H1 (cell line): ENCODE data around the gene PINLYP. TPM values are rescaled to one million over a fixed set of nuclear protein-coding genes. Genes with fewer than 3 reads are reported as not detected.

Experiments
- ASH2L ChIP-seq: fragments of 200-600, 300-600 bp; sonication (generic); IDR thresholded peaks from one replicate; pipeline ENCODE4 v1.7.1; 2017; ENCODE audit warnings: low read length
- CBX5 ChIP-seq: fragments of 300-800, 300-1000 bp; sonication (generic); IDR thresholded peaks from 2 replicates; pipeline ENCODE4 v1.7.1; 2016; ENCODE audit warnings: antibody characterized with exemption, low read length, low read depth
- CEBPB ChIP-seq: IDR thresholded peaks from 2 replicates; pipeline ENCODE4 v1.6.1; 2012; ENCODE audit warnings: low read depth, low read length
- CHD1 ChIP-seq: IDR thresholded peaks from 2 replicates; pipeline ENCODE4 v1.6.1; 2012; ENCODE audit warnings: low read depth, low read length, improper control_type of control experiment
- CREB1 ChIP-seq: IDR thresholded peaks from 2 replicates; pipeline ENCODE4 v1.6.1; 2012; ENCODE audit warnings: inconsistent platforms
- CTBP2 ChIP-seq: IDR thresholded peaks from 2 replicates; pipeline ENCODE4 v1.7.0; 2011; ENCODE audit warnings: borderline replicate concordance, mild to moderate bottlenecking, moderate library complexity, mixed read lengths, low read length; ENCODE audit not compliant: insufficient read depth, insufficient read length
- EZH2 ChIP-seq: fragments of 200-600 bp; sonication (generic); IDR thresholded peaks from 2 replicates; pipeline ENCODE4 v1.7.1; 2012; ENCODE audit warnings: low read depth, mild to moderate bottlenecking, moderate library complexity, low read length, inconsistent platforms; ENCODE audit not compliant: severe bottlenecking
- FOSL1 ChIP-seq: IDR thresholded peaks from 2 replicates; pipeline ENCODE4 v1.6.1; 2011; ENCODE audit warnings: mild to moderate bottlenecking, low read depth, low read length, moderate library complexity; ENCODE audit not compliant: insufficient read depth
- HDAC2 ChIP-seq, 2 experiments: fragments of 300-600 bp in 1 of 2; sonication (generic) in 1 of 2; IDR thresholded peaks; 2 replicates each; pipeline ENCODE4 v1.6.1; 2011 to 2012; ENCODE audit warnings: low read depth in 2 of 2, low read length in 2 of 2, mild to moderate bottlenecking in 2 of 2, moderate library complexity in 2 of 2, borderline replicate concordance in 1 of 2, inconsistent platforms in 1 of 2
- KDM1A ChIP-seq: fragments of 200-600, 300-600 bp; sonication (generic); IDR thresholded peaks from 2 replicates; pipeline ENCODE4 v1.7.1; 2016; ENCODE audit warnings: mild to moderate bottlenecking, low read length, borderline replicate concordance
- KDM4A ChIP-seq: IDR thresholded peaks from one replicate; pipeline ENCODE4 v1.7.1; 2012; ENCODE audit warnings: low read depth, mild to moderate bottlenecking, moderate library complexity, low read length, inconsistent platforms; ENCODE audit not compliant: severe bottlenecking
- KDM5A ChIP-seq: fragments of 200-600 bp; IDR thresholded peaks from 2 replicates; pipeline ENCODE4 v1.7.1; 2012; ENCODE audit warnings: mild to moderate bottlenecking, low read length, inconsistent platforms, mixed read lengths
- NRF1 ChIP-seq: IDR thresholded peaks from 2 replicates; pipeline ENCODE4 v1.6.1; 2011; ENCODE audit warnings: mild to moderate bottlenecking, low read depth, low read length, improper control_type of control experiment
- RAD21 ChIP-seq, 2 experiments: IDR thresholded peaks in 1 of 2; conservative IDR thresholded peaks in 1 of 2; 2 replicates each; pipeline ENCODE4 v1.6.1; 2011; ENCODE audit warnings: low read depth in 2 of 2, low read length in 2 of 2, improper control_type of control experiment in 1 of 2, inconsistent platforms in 1 of 2, mild to moderate bottlenecking in 1 of 2, moderate library complexity in 1 of 2
- RFX5 ChIP-seq: IDR thresholded peaks from 2 replicates; pipeline ENCODE4 v1.6.1; 2011; ENCODE audit warnings: low read depth, low read length, improper control_type of control experiment, borderline replicate concordance
- SAP30 ChIP-seq: fragments of 300-600 bp; sonication (generic); IDR thresholded peaks from 2 replicates; pipeline ENCODE4 v1.7.1; 2012; ENCODE audit warnings: low read length, moderate library complexity, mild to moderate bottlenecking, inconsistent platforms; ENCODE audit not compliant: insufficient read depth, insufficient replicate concordance
- SIRT6 ChIP-seq: IDR thresholded peaks from one replicate; pipeline ENCODE4 v1.7.1; 2012; ENCODE audit warnings: low read length, inconsistent platforms
- SIX5 ChIP-seq: IDR thresholded peaks from 2 replicates; pipeline ENCODE4 v1.6.1; 2011; ENCODE audit warnings: mild to moderate bottlenecking, low read depth, low read length
- SRF ChIP-seq: IDR thresholded peaks from 2 replicates; pipeline ENCODE4 v1.6.1; 2011; ENCODE audit warnings: mild to moderate bottlenecking, low read depth, low read length, moderate library complexity
- SUZ12 ChIP-seq: fragments of 200-600 bp; sonication (generic); IDR thresholded peaks from 2 replicates; pipeline ENCODE4 v1.6.1; 2012; ENCODE audit warnings: mild to moderate bottlenecking, inconsistent platforms, low read length, moderate library complexity, mixed read lengths
- TCF12 ChIP-seq: IDR thresholded peaks from 2 replicates; pipeline ENCODE4 v1.6.1; 2011; ENCODE audit warnings: low read depth, mild to moderate bottlenecking, low read length
- polyA plus RNA-seq, 7 experiments: library from polyadenylated mRNA; depleted of rRNA in 3 of 7; stranded (reverse) in 5 of 7; unstranded in 2 of 7; fragments of >200 nt in 5 of 7; fragments of 200-250 nt in 2 of 7; gene quantifications; 1 replicate in 5 of 7; 2 replicates in 1 of 7; 4 replicates in 1 of 7; pipeline versions ENCODE4 v1.2.1 to v1.2.3, GENCODE V29; 2011 to 2013; ENCODE audit warnings: missing spikeins in 2 of 7, mixed read lengths in 2 of 7
- total RNA-seq: library from RNA; stranded (reverse); fragmentation: NEBNext Ultra II Directional; extraction: Animal tissue kit (Norgen Biotek cat#: 25700); gene quantifications from 2 replicates; pipeline ENCODE4 v1.2.1, GENCODE V29; 2021
- TF ChIP-seq, protein P1 (sequence below), 3 experiments: IDR thresholded peaks; 1 replicate in 2 of 3; 2 replicates in 1 of 3; pipeline versions ENCODE4 v1.5.1 to v1.6.1; 2011; ENCODE audit warnings: low read length in 3 of 3, mild to moderate bottlenecking in 3 of 3, inconsistent platforms in 2 of 3, low read depth in 1 of 3, moderate library complexity in 1 of 3; ENCODE audit not compliant: insufficient read depth in 1 of 3; ENCODE audit errors: control extremely low read depth in 1 of 3
- TF ChIP-seq, protein P2 (sequence below): IDR thresholded peaks from 2 replicates; pipeline ENCODE4 v1.6.1; 2012; ENCODE audit warnings: inconsistent platforms

Gene PINLYP
- total and polyA plus RNA-seq, 2 of the 8 experiments (the other 6 are each of a cell fraction or from before 2014, with no cell fraction given) = 7.5 to 31.3 TPM

DNA sequence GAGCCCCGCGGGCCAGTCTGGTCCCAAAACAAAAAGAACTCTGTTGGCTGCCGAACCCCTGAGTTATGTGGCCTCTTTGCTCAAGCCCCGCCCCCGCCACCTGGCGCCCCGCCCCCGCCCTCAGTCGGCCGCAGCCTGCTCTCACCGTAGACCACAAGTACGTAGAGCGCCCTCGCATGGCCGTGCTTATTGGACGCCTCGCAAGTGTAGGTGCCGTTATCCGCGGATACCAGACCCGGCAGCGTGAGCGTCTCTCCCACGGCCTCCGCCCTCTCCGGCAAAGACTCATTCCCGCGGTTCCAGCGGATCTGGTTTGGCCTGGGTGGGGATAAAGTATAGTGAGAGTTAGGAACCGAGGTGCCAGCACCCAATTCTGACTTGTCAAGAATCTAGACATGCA, 49.3 kb downstream of the PINLYP start (continued):
- peak; percentile 48 to 65 for TF ChIP-seq RAD21 (IDR thresholded peaks at IDR 0.05 in 1 of 2, conservative IDR thresholded peaks at IDR 0.05 in 1 of 2; ENCODE audit: low read depth in 2 of 2, low read length in 2 of 2)
- no peak for TF ChIP-seq SIRT6
- TF ChIP-seq SIX5 = no peak
- no peak for TF ChIP-seq KDM4A
- no peak for TF ChIP-seq SUZ12
- no peak for TF ChIP-seq EZH2
- peak; percentile 85; the same call in 1 of the 2 replicates for TF ChIP-seq TCF12
- no peak for TF ChIP-seq SAP30
- TF ChIP-seq CBX5 = no peak
- TF ChIP-seq KDM5A = no peak
- TF ChIP-seq HDAC2 (IDR thresholded peaks at IDR 0.05; ENCODE audit: borderline replicate concordance in 1 of 2, low read depth in 2 of 2, low read length in 2 of 2) = peak in 1 of 2 experiments; percentile 76; a peak in 2 of 4 replicates
- no peak for TF ChIP-seq ASH2L
- TF ChIP-seq FOSL1 = no peak
- no peak for TF ChIP-seq CTBP2
- TF ChIP-seq, protein P1, sequence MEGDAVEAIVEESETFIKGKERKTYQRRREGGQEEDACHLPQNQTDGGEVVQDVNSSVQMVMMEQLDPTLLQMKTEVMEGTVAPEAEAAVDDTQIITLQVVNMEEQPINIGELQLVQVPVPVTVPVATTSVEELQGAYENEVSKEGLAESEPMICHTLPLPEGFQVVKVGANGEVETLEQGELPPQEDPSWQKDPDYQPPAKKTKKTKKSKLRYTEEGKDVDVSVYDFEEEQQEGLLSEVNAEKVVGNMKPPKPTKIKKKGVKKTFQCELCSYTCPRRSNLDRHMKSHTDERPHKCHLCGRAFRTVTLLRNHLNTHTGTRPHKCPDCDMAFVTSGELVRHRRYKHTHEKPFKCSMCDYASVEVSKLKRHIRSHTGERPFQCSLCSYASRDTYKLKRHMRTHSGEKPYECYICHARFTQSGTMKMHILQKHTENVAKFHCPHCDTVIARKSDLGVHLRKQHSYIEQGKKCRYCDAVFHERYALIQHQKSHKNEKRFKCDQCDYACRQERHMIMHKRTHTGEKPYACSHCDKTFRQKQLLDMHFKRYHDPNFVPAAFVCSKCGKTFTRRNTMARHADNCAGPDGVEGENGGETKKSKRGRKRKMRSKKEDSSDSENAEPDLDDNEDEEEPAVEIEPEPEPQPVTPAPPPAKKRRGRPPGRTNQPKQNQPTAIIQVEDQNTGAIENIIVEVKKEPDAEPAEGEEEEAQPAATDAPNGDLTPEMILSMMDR (IDR thresholded peaks at IDR 0.05; ENCODE audit: control extremely low read depth in 1 of 3, insufficient read depth in 1 of 3, low read depth in 1 of 3, low read length in 3 of 3) = peak; percentile 68 to 91 (median 78)
- no peak for TF ChIP-seq CEBPB
- no peak for TF ChIP-seq NRF1
- no peak for TF ChIP-seq SRF
- TF ChIP-seq CHD1 = no peak
- TF ChIP-seq, protein P2, sequence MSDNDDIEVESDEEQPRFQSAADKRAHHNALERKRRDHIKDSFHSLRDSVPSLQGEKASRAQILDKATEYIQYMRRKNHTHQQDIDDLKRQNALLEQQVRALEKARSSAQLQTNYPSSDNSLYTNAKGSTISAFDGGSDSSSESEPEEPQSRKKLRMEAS = peak; percentile 36; the same call in 1 of the 2 replicates
- no peak for TF ChIP-seq RFX5
- peak; percentile 41; the same call in 1 of the 2 replicates for TF ChIP-seq KDM1A
- peak; percentile 58; the same call in 1 of the 2 replicates for TF ChIP-seq CREB1
